Left ventricle myocardium inferior (tissue), 1 donor: ENCODE results near the gene ARL5C. TPM values are rescaled to one million over a fixed set of nuclear protein-coding genes. Genes with fewer than 3 reads are reported as not detected.
A peak's percentile ranks its signal among the peaks of the same experiment; 100 is the strongest.

Experiments
- DNase-seq: peaks from one replicate; pipeline ENCODE4 v3.0.0-alpha.2; 2020
- H3K27ac ChIP-seq: fragments of 200-600 bp; replicated peaks from 2 replicates; pipeline ENCODE4 v1.8.0; 2021
- H3K27me3 ChIP-seq: fragments of 200-600 bp; 2 replicates; pipeline ENCODE4 v1.8.0; 2021; ENCODE audit warnings: low read depth
- H3K36me3 ChIP-seq: fragments of 200-600 bp; 2 replicates; pipeline ENCODE4 v1.8.0; 2021
- H3K4me1 ChIP-seq: fragments of 200-600 bp; 2 replicates; pipeline ENCODE4 v1.8.0; 2021
- H3K4me3 ChIP-seq: fragments of 200-600 bp; 2 replicates; pipeline ENCODE4 v1.8.0; 2021; ENCODE audit warnings: mild to moderate bottlenecking, moderate library complexity
- H3K9me3 ChIP-seq: fragments of 200-600 bp; replicated peaks from 2 replicates; pipeline ENCODE4 v1.8.0; 2021
- CTCF ChIP-seq: fragments of 200-600 bp; IDR thresholded peaks from 2 replicates; pipeline ENCODE4 v1.8.0; 2021; ENCODE audit warnings: antibody characterized with exemption, mild to moderate bottlenecking, borderline replicate concordance
- intact Hi-C: fragments of 100-400 bp; cut with micrococcal nuclease; formaldehyde crosslinking; loops from one replicate; pipeline ENCODE4 v1.11.0; 2022
- total RNA-seq: library from RNA; stranded (reverse); fragmentation: NEBNext Ultra II Directional; extraction: Animal tissue kit (Norgen Biotek cat#: 25700); gene quantifications from one replicate; pipeline ENCODE4 v1.2.1, GENCODE V29; 2021
- donor health status: DM: no; HTN: yes; CAD: no; lungs with severe emphysema.

Gene ARL5C
- total RNA-seq, 1 donor from 2014 or later = not detected

DNA sequence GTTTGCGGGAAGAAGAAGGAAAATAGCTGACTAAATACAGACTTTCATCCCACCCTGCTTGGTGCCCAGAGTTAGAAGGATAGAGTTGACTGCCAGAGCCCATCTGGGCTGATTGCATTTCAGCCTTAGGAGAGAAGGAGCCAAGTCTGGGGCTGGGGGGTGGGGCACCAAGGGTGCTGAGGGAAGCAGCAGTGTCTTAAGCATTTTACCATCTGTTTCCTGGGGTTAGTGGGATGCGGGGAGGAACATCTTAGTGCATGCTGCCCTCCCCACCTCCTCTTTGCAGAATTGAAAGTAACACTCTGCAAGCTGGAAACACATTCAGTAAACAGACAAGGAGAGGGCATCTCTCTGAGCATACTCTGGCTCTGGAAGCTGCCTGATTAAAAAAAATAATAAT, 1.5 kb upstream of the ARL5C start:
- peak; percentile 50 for DNase-seq
- peak overlapping the region; percentile 41 for H3K27ac ChIP-seq
- intact Hi-C loops = loop anchor here (10.0 kb wide), 1 partner anchor 77 kb away; no protein-coding TSS in a partner anchor
- no peak for TF ChIP-seq CTCF
- peaks cover 40% of the 10 kb centered on the region for H3K4me1 ChIP-seq
- H3K27me3 ChIP-seq = no peaks in the 10 kb centered on the region
- H3K4me3 ChIP-seq = no peak overlapping the region
- H3K36me3 ChIP-seq = no peaks in the 10 kb centered on the region
- peaks cover 4% of the 10 kb centered on the region for H3K9me3 ChIP-seq

- peak overlapping the region; percentile 41 for H3K27ac ChIP-seq
- H3K4me3 ChIP-seq = no peak overlapping the region
- no peaks in the 10 kb centered on the region for H3K36me3 ChIP-seq
- no peak for TF ChIP-seq CTCF
- H3K27me3 ChIP-seq = no peaks in the 10 kb centered on the region
- DNase-seq = no peak
- intact Hi-C loops = loop anchor here (10.0 kb wide), 1 partner anchor 78 kb away; no protein-coding TSS in a partner anchor
- peaks cover 40% of the 10 kb centered on the region for H3K4me1 ChIP-seq
- H3K9me3 ChIP-seq = peaks cover 4% of the 10 kb centered on the region
These were observed 725 bp upstream of the ARL5C start for GRCh38 chr17:39166437-39167335.

- H3K4me1 ChIP-seq = peaks cover 40% of the 10 kb centered on the region
- peaks cover 4% of the 10 kb centered on the region for H3K9me3 ChIP-seq
- peak overlapping the region; percentile 53 for H3K27ac ChIP-seq
- intact Hi-C loops = loop anchor here (10.0 kb wide), 1 partner anchor 79 kb away; no protein-coding TSS in a partner anchor
- no peaks in the 10 kb centered on the region for H3K36me3 ChIP-seq
- DNase-seq = no peak
- TF ChIP-seq CTCF = no peak
- no peaks in the 10 kb centered on the region for H3K27me3 ChIP-seq
- peak overlapping the region; percentile 71 for H3K4me3 ChIP-seq
These were observed 652 bp downstream of the ARL5C start for GRCh38 chr17:39165178-39165840.

DNA sequence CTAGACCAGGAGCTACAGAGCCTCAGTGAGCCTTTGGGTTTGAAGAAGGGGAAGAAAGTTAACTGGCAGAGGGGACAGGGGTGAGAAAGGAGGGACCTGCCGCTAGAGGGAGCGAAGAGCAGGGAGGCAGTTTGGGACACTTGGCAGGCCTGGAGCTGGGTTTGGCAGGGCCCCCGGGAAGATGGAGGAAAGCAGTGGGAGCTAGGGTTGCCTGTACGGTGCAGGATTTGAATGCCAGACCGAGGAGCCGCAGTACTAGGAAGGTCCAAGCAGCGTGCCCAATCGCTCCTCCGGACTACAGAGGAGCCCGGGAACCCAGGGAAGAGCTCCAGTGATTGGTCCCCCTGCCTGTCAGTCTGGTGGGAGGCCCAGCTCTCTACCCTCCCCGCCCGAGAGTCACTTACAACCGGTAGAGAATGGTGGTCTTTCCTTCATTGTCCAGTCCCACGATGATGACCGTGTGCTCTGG, 1.3 kb downstream of the ARL5C start:
- Histone ChIP-seq H3K36me3 (no peaks in the 10 kb centered on the region), H3K27me3 (no peaks in the 10 kb centered on the region), H3K4me3 (peak overlapping the region; percentile 71), H3K27ac (peak overlapping the region; percentile 53), H3K9me3 (peaks cover 4% of the 10 kb centered on the region), H3K4me1 (peaks cover 40% of the 10 kb centered on the region)
- intact Hi-C loops = loop anchor here (10.0 kb wide), 1 partner anchor 80 kb away; no protein-coding TSS in a partner anchor
- peak; percentile 92 for DNase-seq
- TF ChIP-seq CTCF = peak; percentile 85

DNA sequence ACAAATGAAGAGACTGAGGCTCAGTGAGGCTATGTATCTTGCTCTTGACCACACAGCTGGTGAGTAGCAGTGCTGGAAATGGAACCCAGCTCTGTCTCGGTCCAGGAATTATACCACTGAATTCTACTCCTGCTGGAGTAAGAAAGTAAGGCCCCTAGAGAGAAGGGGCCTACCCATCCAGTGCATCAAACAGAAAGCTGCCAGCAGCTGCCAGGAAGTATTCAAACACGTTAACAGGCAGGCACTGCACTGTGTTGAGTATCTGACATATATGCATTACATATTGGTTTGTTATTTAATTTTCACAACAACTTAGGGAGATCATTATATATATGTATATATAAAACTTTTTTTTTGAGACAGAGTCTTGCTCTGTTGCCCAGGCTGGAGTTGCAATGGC, 4.0 kb downstream of the ARL5C start:
- TF ChIP-seq CTCF = no peak
- H3K27ac ChIP-seq = no peak overlapping the region
- H3K4me3 ChIP-seq = no peak overlapping the region
- H3K27me3 ChIP-seq = no peaks in the 10 kb centered on the region
- DNase-seq = no peak
- peaks cover 33% of the 10 kb centered on the region for H3K4me1 ChIP-seq
- H3K36me3 ChIP-seq = no peaks in the 10 kb centered on the region
- no peaks in the 10 kb centered on the region for H3K9me3 ChIP-seq
- intact Hi-C loops = loop anchor here (10.0 kb wide), 1 partner anchor 83 kb away; no protein-coding TSS in a partner anchor
